Measurements from ENCODE around the gene MYH7B. TPM values are rescaled to one million over a fixed set of nuclear protein-coding genes. Genes with fewer than 3 reads are reported as not detected.

MYH7B gene
- total and polyA plus RNA-seq, 2 donors (not counting 3 experiments of a cell fraction or from before 2014, with no cell fraction given) = 0.03 TPM; not detected in 1

GRCh38 chr20:34953960-34954359, 1.7 kb upstream of the MYH7B start:
- Histone ChIP-seq H2AFZ (ENCODE audit: low read depth, low read length) (no peak overlapping the region), H3K79me2 (ENCODE audit: control insufficient read depth, insufficient read depth, low read length) (peaks cover 6% of the 10 kb centered on the region), H3K4me3 (replicated peaks in 1 of 3; ENCODE audit: insufficient read depth in 1 of 3, low read depth in 1 of 3, low read length in 3 of 3) (no peak overlapping the region), H3K9me1 (replicated peaks; ENCODE audit: control insufficient read depth, extremely low read depth, insufficient read depth, low read length) (no peaks in the 10 kb centered on the region), H3K4me1 (ENCODE audit: control insufficient read depth, extremely low read depth, insufficient read depth, low read length) (peaks cover 17% of the 10 kb centered on the region), H3K9me3 (replicated peaks; ENCODE audit: control insufficient read depth, insufficient read depth, low read length) (no peaks in the 10 kb centered on the region), H3K36me3 (ENCODE audit: control insufficient read depth in 2 of 2, extremely low read depth in 1 of 2, insufficient read depth in 2 of 2, low read length in 2 of 2) (no peaks in the 10 kb centered on the region), H3K27me3 (ENCODE audit: control insufficient read depth in 2 of 2, insufficient read depth in 2 of 2, low read length in 2 of 2) (no peaks in the 10 kb centered on the region), H3K4me2 (ENCODE audit: insufficient read depth, low read length) (no peak overlapping the region), H3K27ac (ENCODE audit: insufficient read depth, low read depth, low read length) (no peak overlapping the region), H4K20me1 (replicated peaks; ENCODE audit: control insufficient read depth, extremely low read depth, insufficient read depth, low read length) (no peaks in the 10 kb centered on the region), H3K9ac (replicated peaks; ENCODE audit: extremely low read depth, insufficient read depth, low read length) (no peak overlapping the region)
- POLR2A ChIA-PET = no interaction called here
- CTCF ChIA-PET = interaction anchor here (1.1 kb wide), 1 partner anchor 47 kb away, joined by 3 read pairs; no protein-coding TSS in a partner anchor
- TF ChIP-seq EZH2 (IDR thresholded peaks at IDR 0.05; ENCODE audit: borderline replicate concordance, low read depth, low read length, severe bottlenecking) (no peak), POLR2AphosphoS5 (IDR thresholded peaks at IDR 0.05; ENCODE audit: insufficient read depth, low read depth, low read length) (no peak), POLR2A (IDR thresholded peaks at IDR 0.05; ENCODE audit: low read depth, low read length) (no peak), FOS (IDR thresholded peaks at IDR 0.05; ENCODE audit: borderline replicate concordance, insufficient read depth, low read length) (no peak), JUN (IDR thresholded peaks at IDR 0.05; ENCODE audit: borderline replicate concordance, insufficient read depth, insufficient read length, low read depth) (no peak), GATA2 (IDR thresholded peaks at IDR 0.05; ENCODE audit: insufficient read depth, insufficient read length, low read depth, low read length) (no peak), MYC (IDR thresholded peaks at IDR 0.05; ENCODE audit: low read depth, low read length) (no peak)
- TF ChIP-seq, protein P1, sequence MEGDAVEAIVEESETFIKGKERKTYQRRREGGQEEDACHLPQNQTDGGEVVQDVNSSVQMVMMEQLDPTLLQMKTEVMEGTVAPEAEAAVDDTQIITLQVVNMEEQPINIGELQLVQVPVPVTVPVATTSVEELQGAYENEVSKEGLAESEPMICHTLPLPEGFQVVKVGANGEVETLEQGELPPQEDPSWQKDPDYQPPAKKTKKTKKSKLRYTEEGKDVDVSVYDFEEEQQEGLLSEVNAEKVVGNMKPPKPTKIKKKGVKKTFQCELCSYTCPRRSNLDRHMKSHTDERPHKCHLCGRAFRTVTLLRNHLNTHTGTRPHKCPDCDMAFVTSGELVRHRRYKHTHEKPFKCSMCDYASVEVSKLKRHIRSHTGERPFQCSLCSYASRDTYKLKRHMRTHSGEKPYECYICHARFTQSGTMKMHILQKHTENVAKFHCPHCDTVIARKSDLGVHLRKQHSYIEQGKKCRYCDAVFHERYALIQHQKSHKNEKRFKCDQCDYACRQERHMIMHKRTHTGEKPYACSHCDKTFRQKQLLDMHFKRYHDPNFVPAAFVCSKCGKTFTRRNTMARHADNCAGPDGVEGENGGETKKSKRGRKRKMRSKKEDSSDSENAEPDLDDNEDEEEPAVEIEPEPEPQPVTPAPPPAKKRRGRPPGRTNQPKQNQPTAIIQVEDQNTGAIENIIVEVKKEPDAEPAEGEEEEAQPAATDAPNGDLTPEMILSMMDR (IDR thresholded peaks at IDR 0.05; ENCODE audit: extremely low read depth in 1 of 2, insufficient read depth in 1 of 2, low read depth in 1 of 2, low read length in 2 of 2) = no peak
- TF ChIP-seq, protein P2, sequence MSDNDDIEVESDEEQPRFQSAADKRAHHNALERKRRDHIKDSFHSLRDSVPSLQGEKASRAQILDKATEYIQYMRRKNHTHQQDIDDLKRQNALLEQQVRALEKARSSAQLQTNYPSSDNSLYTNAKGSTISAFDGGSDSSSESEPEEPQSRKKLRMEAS (IDR thresholded peaks at IDR 0.05; ENCODE audit: insufficient read depth, insufficient read length) = no peak
- intact Hi-C loops (cut with micrococcal nuclease) (loop anchor here (2.0 kb wide), 1 partner anchor 139 kb away; the partner anchor contains the start of gene TRPC4AP), dilution Hi-C loops (cut with MboI; ENCODE audit: extremely low pct_ligation_motif_present, low sequenced_read_pairs) (no loop called here)
- FAIRE-seq = no peak
- no peak for DNase-seq (ENCODE audit: low read depth, low spot score)
- no TSS peak for BruUV-seq (replicated peaks)
